HG03108 (cell line): ENCODE measurements around the gene EPHA3.

Source experiments
- ATAC-seq: cut with Tn5 transposase; IDR thresholded peaks from one replicate; pipeline ENCODE4 v1.9.1; 2021; ENCODE audit warnings: moderate library complexity; ENCODE audit not compliant: unreplicated experiment

EPHA3 gene

GRCh38 chr3:89278302-89279025, 171.0 kb downstream of the EPHA3 start:
- ATAC-seq, result no peak

DNA sequence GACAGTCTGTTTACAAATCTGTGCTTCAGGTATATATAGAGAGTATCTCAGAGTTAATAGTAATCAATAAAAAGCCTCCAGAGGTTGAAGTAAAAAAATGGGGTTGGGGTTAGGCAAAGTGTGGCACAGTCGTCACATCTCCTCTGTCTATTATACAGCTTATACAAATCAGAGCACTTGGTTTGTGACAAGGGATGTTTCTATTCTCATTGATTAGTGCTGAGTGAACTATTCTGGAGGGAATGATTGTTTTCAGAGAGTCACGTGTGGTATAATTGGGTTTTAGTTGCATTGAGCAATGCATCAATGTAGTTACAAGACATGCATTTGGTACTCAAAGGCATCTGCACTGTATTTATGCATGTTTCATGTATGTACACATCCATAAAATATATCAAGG, 172.9 kb downstream of the EPHA3 start:
- no peak for ATAC-seq

DNA sequence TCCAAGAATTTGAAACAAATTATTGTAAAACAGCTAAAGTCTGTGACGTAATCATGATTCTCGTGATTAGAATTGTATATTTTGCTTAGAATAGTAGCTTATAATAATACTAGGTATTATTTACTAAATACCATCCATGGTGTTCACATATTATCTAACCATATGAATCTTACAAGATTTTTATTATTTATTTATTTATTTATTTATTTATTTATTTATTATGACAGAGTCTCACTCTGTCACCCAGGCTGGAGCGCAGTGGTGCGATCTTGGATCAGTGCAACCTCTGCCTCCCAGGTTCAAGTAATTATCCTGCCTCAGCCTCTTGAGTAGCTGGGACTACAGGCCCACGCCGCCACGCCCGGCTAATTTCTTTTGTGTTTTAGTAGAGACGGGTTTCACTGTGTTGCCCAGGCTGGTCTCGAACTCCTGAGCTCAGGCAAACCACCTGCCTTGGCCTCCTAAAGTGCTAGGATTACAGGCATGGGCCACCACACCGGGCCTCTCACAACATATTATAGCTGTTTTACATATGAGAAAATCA, 173.5 kb downstream of the EPHA3 start:
- no peak for ATAC-seq

DNA sequence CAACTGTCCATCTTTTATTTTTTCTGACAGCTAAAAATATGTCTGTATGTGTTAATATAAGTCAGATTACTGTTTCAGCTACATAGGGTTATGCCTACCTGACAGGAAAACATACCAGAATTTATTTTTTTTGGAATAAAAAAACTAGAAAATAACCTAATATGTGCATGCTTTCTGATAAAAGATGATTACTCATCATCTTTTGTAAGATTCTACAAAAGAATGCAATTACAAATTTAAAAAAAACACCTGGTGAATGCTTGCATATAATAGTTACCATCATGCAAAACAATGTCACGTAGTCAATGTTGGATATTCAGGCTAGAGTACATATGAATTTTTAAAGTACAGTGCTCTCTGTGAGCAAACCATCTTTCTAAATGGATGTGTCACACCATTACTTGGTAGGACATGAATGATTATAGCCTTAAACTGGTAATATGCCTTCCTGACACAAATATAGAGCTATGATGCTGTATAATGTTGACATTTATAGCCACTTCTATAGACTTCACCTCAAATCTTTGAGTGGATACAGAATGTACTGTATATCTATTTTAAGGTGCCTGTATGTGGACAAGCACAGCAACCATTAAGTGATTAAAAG, 180.6 kb downstream of the EPHA3 start:
- no peak for ATAC-seq

DNA sequence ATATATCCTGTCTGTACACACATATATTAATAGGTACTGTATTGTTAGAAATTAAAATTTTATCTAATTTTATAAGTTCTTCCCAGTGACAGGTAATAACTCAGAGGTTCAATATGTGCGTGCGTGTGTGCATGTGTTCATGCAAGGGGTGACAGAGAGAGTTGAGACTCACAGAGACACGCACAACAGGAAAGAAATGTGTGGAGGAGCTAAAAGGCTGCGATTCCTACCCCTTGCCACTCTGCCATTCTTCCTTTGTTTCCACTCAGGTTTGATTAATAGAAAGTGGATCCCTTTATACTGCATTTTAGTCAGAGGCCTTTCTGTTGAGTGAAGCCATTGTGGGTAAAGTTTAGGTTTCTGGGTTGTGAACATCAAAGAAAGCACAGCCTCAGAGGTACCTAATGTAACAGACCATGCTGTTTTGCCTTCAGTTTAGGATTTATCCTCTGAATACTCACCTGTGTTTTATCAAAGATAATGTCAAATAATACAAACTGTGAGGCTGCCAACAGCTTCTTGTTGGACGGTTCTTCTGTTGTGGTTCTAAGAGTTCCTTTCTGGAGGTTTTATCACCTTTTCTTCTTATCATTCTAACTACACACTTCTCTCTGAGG, 182.3 kb downstream of the EPHA3 start:
- no peak for ATAC-seq

- no peak for ATAC-seq
Measured at GRCh38 chr3:89297199-89297598, 189.8 kb downstream of the EPHA3 start.

DNA sequence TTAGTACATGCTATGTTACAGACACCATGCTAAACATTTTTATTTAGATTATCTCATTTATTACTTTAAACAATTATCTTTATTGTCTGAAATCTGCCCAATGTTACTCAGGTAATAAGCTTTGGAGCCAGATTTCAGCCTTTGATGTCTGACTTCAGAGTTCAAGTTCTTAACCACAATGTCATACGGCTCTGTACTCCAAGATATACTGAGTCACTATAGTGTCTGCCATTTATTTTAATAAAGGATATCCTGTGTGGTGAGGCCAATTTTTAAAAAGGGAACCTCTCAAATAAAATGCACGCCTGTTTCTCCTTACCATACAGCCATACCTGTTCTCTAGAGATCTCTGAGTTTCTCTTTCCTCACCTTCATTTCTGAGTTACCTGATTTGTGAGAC, 193.1 kb downstream of the EPHA3 start:
- ATAC-seq, result no peak

GRCh38 chr3:89300981-89301380, 193.6 kb downstream of the EPHA3 start:
- ATAC-seq, result no peak

DNA sequence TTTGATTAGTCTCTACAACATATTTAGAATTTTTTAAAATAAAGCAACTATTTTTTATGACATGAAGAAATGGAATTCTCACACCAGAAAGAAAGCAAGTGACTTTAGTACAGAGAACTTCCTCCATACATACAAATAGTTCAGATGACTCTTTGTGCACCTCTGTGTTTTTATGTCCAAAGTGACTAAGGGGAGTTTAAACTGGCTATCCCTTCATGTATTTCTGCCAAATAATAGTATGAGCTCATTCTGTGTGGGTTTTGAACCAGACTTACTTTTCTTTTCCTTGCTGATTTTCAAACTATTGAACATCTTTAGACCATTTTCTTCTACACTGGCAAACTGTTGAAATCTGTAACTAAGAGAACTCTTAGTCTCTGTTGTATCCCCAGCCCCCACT, 196.3 kb downstream of the EPHA3 start:
- ATAC-seq, result no peak

- ATAC-seq, result no peak
Measured at GRCh38 chr3:89306540-89306939, 199.1 kb downstream of the EPHA3 start.

- ATAC-seq, result no peak
Measured at GRCh38 chr3:89311581-89311980, 204.2 kb downstream of the EPHA3 start.

DNA sequence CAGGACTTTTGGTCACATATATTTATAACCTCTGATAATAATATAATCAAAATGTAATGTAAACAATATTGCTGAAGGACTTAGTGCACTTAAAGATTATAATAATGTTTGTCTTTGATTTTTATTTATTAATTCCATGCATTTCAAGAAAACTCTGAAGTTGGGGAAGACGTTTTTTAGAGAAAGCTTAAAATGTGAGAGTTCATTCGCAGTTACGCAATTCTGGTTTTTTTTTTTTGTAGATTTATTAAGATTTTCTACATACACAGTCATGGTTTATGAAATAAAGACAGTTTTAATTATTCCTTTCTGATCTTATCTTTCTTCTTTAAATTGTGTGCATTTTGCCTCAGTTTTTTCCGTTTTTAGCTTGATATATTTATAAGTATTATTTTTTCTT, 204.7 kb downstream of the EPHA3 start:
- no peak for ATAC-seq

DNA sequence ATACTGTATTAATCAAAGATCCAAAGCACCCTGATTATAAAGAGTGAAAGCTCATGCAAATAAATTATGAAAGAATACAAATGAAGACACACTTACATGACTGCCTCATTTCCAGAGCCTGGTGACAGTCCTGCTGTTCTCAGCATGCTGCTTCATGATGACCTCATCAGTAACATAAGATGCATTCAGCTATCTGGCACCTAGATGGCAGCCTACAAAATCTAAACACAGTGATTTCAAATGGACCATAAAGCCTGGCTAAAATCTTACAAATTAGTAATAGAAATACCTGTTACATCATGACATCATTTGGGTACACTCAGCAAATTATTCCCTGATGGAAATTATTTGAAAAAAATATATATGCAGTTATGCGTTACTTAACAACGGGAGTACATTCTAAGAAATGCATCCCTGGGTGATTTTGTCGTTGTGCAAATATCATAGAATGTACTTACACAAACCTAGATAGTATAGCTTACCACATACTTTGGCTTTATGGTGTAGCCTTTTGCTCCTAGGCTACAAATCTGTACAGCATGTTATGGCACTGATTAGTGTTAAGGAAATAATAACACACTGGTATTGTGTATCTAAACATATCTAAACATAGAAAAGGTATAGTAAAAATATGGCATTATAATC, 207.2 kb downstream of the EPHA3 start:
- ATAC-seq, result no peak

GRCh38 chr3:89315750-89316470, 208.5 kb downstream of the EPHA3 start:
- no peak for ATAC-seq

DNA sequence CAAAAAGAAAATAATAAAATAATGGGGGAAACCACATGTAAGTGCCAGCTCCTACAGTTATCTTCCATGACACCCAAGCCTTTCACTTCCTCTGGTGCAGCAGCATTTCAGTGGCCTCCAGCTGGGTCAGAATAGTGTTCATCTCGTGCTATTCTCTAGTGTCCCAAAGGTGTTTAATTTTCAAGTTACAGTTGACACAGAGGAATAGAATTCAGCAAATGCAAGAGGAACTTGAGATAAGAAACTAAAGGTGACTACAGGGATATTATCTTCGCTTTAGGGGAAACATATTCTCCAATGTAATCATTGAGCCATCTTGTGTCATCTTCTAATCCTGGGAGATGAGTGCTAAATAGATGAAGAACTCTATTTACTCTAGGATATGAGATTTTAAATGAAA, 212.8 kb downstream of the EPHA3 start:
- no peak for ATAC-seq

- no peak for ATAC-seq
Measured at GRCh38 chr3:89326997-89327396, 219.6 kb downstream of the EPHA3 start.

GRCh38 chr3:89332386-89332785, 225.0 kb downstream of the EPHA3 start:
- no peak for ATAC-seq

GRCh38 chr3:89332793-89333192, 225.4 kb downstream of the EPHA3 start:
- ATAC-seq, result no peak

DNA sequence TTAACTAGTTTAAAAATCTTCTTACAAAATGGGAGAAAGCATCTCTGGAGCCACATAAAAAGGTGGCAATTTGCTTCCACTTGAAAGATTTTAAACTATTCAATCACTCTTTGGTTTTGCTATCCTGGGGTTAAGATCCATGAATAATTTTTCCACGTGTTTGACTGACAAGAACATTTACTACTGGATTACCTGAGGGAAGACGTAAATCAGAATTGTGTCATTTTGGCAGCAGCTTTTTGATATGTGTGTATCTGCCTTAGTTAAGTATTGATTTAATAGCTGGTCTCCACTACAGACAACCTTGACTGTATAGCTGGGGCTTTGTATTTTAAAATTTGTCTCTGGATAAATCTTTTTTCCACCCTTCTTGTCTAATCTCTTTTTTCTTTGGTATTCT, 228.3 kb downstream of the EPHA3 start:
- no peak for ATAC-seq

DNA sequence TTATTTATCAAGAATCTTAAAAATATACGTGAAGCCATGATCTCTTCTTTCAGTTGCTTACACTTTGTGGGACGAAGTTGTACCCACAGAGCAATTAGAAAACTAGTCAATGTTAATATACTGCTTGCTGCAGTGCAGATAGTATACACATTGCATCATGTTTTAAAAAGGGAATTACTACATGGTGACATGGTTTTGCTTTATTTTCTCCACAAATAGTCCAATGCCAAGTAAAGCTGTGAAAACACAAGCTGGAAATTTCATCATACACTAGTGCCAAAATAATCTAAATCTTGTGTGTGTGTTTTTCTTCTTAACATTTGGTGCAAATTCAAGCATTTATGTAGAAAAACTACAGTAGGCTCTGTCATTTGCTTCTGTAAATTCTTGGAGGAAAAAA, 233.0 kb downstream of the EPHA3 start:
- no peak for ATAC-seq

- no peak for ATAC-seq
Measured at GRCh38 chr3:89344076-89344475, 236.7 kb downstream of the EPHA3 start.
